Fibroblast of skin of left biceps (primary cell): Measurements from ENCODE around the gene RPS23.
A peak's percentile ranks its signal among the peaks of the same experiment; 100 is the strongest.
"Not testable (repeated sequence)": the region's sequence is repeated elsewhere in the genome, so short reads cannot be mapped to it uniquely, and the experiment has no call there.

Experiments
- DNase-seq, 2 experiments: peaks; one replicate each; pipeline ENCODE4 v3.0.0-alpha.2; 2013; ENCODE audit warnings: low read depth in 2 of 2

RPS23 gene

GRCh38 chr5:82290005-82290404 is 11.9 kb upstream of the RPS23 start:
- no peak for DNase-seq

DNA sequence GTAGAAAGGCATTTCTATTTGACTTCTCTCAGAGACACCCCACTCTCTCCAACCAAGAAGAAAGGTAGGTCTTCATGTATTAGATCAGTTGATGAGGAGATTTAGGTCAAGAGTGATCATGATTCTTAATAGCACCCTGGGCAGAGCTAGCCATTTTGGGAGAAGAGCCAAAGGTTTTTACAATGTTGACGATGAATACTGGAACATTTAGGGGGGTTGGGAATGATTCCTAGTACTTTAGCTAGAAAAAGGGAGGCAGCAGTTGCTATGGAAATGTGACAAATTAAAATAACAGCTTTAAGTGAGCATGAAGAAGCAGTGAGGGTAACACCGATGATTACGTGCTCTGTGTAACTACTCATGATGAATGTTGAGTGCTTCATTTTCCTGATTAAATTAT is 9.5 kb upstream of the RPS23 start:
- DNase-seq: no peak

DNA sequence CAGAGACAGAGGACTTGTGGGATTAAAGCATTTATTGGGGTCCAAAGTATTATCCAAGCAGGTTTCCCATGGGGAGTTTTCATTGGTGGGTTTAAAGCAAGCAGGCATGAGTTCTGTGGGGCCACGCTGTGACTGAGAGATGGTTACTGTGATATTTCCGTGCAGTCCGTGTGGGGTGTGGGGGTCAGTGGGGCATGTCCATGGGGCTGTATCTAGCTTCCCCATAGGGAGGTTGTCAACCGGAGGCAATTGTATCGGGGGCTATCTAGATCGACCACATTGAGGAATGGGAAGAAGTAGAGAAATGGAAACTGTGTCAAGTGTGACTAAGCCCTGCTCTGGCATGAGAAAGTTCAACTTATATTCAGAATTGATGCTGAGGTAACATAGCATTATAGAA is 7.1 kb upstream of the RPS23 start:
- DNase-seq: no peak

DNA sequence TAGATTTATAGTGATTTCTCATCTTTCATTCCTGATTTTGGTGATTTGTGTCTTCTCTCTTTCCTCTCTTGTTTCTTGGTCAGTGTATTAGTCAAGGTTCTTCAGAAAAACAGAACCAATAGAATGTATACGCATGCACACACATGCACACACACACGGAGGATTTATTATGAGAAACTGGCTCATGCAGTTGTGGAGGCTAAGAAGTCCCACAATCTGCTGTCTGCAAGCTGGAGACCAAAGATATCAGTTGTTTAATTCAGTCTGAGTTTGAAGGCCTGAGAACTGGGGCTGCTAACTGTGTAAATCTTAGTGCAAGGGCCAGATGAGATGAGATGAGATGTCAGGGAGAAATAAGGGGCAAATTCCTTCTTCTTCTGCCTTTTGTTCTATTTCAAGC is 5.7 kb upstream of the RPS23 start:
- DNase-seq: no peak

DNA sequence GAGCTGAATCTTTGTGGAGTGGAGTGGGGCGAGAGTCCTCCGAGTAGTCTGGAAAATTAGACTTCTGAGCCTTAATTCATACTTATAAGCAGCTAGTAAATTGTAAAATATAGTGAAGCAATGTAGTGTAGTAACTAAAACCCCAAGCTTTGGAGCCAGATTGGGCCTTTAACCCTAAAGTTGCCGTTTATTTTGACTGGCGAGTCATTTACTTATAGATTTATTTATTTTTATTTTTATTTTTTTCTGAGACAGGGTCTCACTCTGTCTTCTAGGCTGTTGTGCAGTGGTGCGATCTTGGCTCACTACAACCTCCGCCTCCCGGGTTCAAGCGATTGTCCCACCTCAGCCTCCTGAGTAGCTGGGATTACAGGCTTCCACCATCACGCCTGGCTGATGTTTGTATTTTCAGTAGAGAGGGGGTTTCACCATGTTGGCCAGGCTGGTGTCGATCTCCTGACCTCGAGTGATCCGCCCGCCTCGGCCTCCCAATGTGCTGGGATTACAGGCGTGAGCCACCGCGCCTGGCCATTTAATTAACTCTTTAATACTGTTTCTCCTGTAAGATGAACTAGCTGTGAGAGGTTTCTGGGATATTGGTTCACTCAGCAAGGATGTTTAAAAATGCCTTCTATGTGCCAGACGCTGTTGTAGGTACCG is 687 bp upstream of the RPS23 start:
- DNase-seq: no peak

DNA sequence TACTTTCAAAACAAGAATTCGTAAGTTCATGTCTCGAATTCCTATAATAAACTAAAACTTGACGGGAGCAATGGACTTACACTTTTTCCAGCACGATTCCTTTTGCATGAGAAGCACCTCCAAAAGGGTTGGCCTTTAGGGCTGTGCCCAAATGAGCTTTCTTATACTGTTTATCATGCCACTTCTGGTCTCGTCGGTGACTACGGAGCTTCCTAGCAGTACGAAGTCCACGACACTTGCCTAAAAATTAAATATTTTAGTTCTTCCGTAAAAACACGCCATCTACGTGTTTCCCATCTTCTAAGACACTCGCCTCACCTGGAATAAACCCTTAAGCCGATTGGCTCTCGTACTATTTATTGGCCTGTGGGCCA is 554 bp downstream of the RPS23 start:
- DNase-seq: no peak

DNA sequence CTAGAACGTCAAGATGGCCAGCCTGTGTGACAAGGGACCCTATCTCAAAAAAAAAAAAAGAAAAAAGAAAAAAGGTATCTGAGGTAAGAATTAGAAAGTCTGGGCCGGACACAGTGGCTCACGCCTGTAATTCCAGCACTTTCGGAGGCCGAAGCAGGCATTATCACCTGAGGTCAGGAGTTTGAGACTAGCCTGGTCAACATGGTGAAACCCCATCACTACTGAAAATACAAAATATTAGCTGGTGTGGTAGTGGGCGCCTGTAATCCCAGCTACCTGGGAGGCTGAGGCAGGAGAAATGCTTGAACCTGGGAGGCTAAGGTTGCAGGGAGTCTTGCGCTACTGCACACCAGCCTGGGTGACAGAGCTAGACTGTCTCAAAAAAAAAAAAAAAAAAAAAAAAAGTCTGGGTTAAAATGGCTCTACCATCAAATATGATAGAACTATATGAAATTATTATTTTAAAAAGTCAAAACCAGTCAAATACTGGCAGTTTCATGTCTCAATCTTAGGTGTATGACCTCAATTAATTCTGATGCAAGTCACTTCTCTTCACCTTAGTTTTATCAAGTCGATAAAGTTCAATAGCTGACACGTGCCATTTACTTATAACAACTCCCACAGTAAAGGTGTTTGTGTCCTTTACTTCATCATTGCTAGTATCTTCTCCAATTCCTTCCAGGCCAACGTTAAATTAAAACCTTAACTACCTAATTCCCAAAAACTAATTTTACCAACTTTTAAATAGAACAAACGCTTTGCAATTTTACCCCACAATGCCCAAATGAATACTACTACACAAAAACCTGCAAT is 1.1 kb downstream of the RPS23 start:
- DNase-seq: no peak

DNA sequence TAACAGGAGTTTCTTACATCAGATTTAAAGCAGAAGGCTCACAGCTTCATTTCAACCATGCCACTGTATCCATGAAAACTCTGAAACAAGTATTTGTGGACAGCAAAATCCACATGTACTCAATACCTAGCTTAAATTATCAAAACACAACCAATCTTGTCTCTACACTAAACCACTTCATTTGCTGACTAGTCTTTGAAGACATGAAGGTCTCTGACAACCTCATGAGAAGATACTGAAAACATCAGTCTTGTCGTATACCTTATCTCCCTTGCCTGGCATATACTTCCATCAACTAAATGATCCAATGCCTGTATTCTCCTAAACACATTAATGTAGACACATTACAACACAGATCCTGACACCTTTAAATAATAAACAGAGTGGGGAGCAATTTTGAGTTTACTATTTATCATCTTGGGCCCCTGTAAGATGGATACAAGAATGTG is 2.9 kb downstream of the RPS23 start:
- no peak for DNase-seq

- no peak for DNase-seq
Observed at GRCh38 chr5:82274343-82275211, 3.6 kb downstream of the RPS23 start.

- DNase-seq: not testable (repeated sequence)
Observed at GRCh38 chr5:82273426-82273825, 4.7 kb downstream of the RPS23 start.

GRCh38 chr5:82272571-82273356 is 5.4 kb downstream of the RPS23 start:
- DNase-seq: not testable (repeated sequence)

DNA sequence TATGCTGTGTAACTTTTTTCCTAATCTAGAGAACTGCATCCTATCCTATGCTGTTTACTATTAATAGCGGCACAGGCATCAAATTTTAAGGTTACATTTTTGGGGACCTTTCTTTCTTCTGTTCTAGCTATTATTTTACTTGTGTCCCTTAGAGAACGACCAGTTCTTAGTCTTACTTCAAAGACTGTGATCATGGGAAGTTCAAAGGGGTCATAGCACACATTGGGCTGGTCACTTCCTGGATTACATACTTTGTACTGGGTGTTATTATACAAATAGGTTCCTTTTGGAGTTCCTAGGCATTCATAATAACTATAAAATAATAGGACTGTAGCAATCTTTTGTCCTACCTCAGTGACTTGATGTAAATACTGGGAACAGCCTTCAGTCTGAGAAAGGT is 8.8 kb downstream of the RPS23 start:
- DNase-seq: not testable (repeated sequence)

GRCh38 chr5:82267297-82267933 is 10.7 kb downstream of the RPS23 start:
- not testable (repeated sequence) for DNase-seq

- peak; percentile 30 to 39 for DNase-seq
Observed at GRCh38 chr5:82265047-82265446, 13.1 kb downstream of the RPS23 start.

DNA sequence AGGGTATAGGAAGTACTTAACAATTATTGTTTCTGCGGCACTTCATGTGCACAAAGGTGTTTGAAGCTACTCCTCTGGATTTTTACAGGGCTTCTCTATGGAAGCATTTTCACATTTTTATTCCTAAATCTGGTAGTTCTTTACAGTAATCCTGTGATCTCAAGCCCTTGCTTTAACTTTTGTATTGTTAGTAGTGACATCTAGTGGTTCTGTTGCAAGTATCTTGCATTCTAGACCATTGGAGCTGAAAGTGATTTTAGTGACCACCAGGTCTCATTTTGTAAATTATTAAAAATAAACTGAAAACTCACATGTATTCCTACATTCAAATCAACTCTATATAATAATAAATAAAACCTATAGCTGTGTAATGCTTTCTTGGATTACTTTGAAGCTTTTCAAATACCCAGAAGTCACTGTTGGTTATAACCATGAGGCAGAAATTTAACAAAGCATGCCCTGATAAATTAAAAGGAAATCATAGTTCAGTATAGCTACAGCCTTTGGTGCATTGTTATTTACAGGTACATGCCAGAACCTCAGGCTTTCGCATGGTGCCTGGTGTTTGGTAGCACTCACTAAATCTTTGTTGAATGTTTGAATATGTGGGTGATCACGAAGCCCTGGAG is 18.9 kb downstream of the RPS23 start:
- no peak for DNase-seq

- DNase-seq: no peak
Observed at GRCh38 chr5:82257729-82258128, 20.4 kb downstream of the RPS23 start.

GRCh38 chr5:82257247-82257646 is 20.9 kb downstream of the RPS23 start:
- DNase-seq: no peak

DNA sequence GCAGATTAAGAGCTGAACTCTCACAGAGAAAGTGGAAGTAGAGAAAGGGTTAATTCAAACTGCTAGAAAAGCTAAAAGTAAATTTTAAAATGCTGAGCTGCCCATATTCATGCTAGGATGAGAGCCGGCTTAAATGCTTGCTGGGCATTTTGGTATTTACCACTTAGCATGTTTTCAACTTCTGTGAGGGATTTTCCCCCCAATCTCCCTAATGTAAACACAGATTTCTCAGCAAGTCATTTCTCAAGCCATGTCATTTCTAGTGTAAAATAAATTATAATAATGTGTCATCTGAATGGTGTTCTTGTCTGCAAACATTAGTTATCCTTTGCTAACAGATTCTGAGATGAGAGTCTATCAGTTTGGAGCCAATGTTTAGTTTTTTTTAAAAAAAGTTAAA is 22.3 kb downstream of the RPS23 start:
- no peak for DNase-seq

DNA sequence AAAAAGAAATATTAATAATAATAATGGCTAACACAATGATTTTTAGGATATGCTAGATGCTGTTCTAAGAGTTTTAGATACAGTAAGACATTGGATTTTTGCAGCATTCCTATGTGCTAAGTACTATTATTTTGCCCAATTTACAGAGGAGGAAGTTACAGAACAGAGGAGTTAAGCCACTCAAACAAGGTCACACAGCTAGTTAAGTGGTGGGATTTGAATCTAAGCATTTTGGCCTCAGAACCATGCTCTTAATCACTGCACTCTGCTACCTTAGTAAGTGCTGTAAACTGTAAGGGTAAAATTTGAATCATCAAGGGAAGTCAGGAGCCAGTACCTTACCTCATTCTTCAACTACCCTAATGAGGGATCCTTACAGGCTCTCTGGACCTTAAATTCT is 25.4 kb downstream of the RPS23 start:
- no peak for DNase-seq

- no peak for DNase-seq
Observed at GRCh38 chr5:82246960-82247574, 31.1 kb downstream of the RPS23 start.
